A549 (cell line): ENCODE results near the gene MMP2. TPM values are rescaled to one million over a fixed set of nuclear protein-coding genes. Genes with fewer than 3 reads are reported as not detected.

Experiments
- ATAC-seq, 2 experiments: fragments of 200-7000 bp in 1 of 2; fragments of >200 bp in 1 of 2; cut with Nextera tagmentation in 1 of 2; cut with Tn5 transposase in 1 of 2; 3 replicates each; pipeline versions ENCODE4 v1.8.0 to v1.9.1; 2018 to 2020; ENCODE audit warnings: mild to moderate bottlenecking in 1 of 2, moderate library complexity in 1 of 2
- CTCF ChIA-PET: fragments of 300-600 bp; sonication (Branson Sonifier 250); formaldehyde crosslinking; extraction: SDS; loops from one replicate; lab custom pipeline; 2021; ENCODE audit warnings: antibody characterized with exemption, inconsistent platforms; lab: Yijun Ruan, JAX
- POLR2A ChIA-PET: fragments of 350-600 bp; formaldehyde crosslinking; extraction: SDS; loops from one replicate; lab custom pipeline; 2021; ENCODE audit warnings: antibody characterized with exemption, inconsistent platforms; lab: Yijun Ruan, JAX
- DNase-seq, 2 experiments: peaks; one replicate each; pipeline versions ENCODE4 v3.0.0 to v3.0.0-alpha.2; 2011 to 2016; ENCODE audit warnings: low read depth in 1 of 2, low spot score in 1 of 2
- FAIRE-seq: peaks from 2 replicates; lab custom pipeline; 2011; peaks lifted over from hg19 to GRCh38; lab: Jason Lieb, UNC
- H3K27ac ChIP-seq, 2 experiments: fragments of >200 bp; sonication (Bioruptor Twin); formaldehyde crosslinking; 3 replicates each; pipeline ENCODE4 v1.5.1; 2016 to 2017
- H3K4me1 ChIP-seq: fragments of >200 bp; sonication (Bioruptor Twin); formaldehyde crosslinking; 3 replicates; pipeline ENCODE4 v1.6.1; 2016
- H3K4me2 ChIP-seq: fragments of >200 bp; sonication (Bioruptor Twin); formaldehyde crosslinking; 3 replicates; pipeline ENCODE4 v1.6.1; 2016
- H3K4me3 ChIP-seq: fragments of >200 bp; sonication (Bioruptor Twin); formaldehyde crosslinking; 3 replicates; pipeline ENCODE4 v1.5.1; 2016
- H3K9me3 ChIP-seq: fragments of >200 bp; sonication (Bioruptor Twin); formaldehyde crosslinking; 3 replicates; pipeline ENCODE4 v1.6.1; 2016
- CEBPB ChIP-seq, 2 experiments: fragments of >200 bp in 1 of 2; sonication (Bioruptor Twin) in 1 of 2; formaldehyde crosslinking in 1 of 2; IDR thresholded peaks; 2 replicates each; pipeline ENCODE4 v1.6.1; 2012 to 2016
- FOSL2 ChIP-seq, 2 experiments: fragments of 450-650 bp in 1 of 2; fragments of >200 bp in 1 of 2; sonication (Bioruptor Twin) in 1 of 2; formaldehyde crosslinking; IDR thresholded peaks; 2 replicates each; pipeline versions ENCODE4 v1.5.0 to v1.6.1; 2016 to 2020; ENCODE audit warnings: mild to moderate bottlenecking in 1 of 2, moderate library complexity in 1 of 2
- GATA3 ChIP-seq: IDR thresholded peaks from 2 replicates; pipeline ENCODE4 v1.6.1; 2012; ENCODE audit warnings: borderline replicate concordance
- NFE2L2 ChIP-seq: fragments of 150-350 bp; conservative IDR thresholded peaks from 2 replicates; pipeline ENCODE4 v1.6.1; 2014; ENCODE audit warnings: low read length
- NPAS2 ChIP-seq: fragments of 250-450 bp; sonication (Bioruptor Pico); IDR thresholded peaks from 2 replicates; pipeline ENCODE4 v1.8.0; 2022; ENCODE audit warnings: mild to moderate bottlenecking, moderate library complexity, borderline replicate concordance
- POLR2AphosphoS2 ChIP-seq: conservative IDR thresholded peaks from 2 replicates; pipeline ENCODE4 v1.6.1; 2012; ENCODE audit warnings: low read length, improper control_type of control experiment, inconsistent platforms
- RARB ChIP-seq: fragments of 250-450 bp; sonication (Bioruptor Pico); IDR thresholded peaks from 2 replicates; pipeline ENCODE4 v1.8.0; 2021; ENCODE audit warnings: mild to moderate bottlenecking, moderate library complexity
- TFCP2L1 ChIP-seq: fragments of 250-450 bp; sonication (Bioruptor Pico); IDR thresholded peaks from 2 replicates; pipeline ENCODE4 v1.5.0; 2021; ENCODE audit warnings: mild to moderate bottlenecking
- ZFP36 ChIP-seq: fragments of 450-650 bp; IDR thresholded peaks from 2 replicates; pipeline ENCODE4 v1.6.1; 2014; ENCODE audit warnings: borderline replicate concordance; ENCODE audit not compliant: partially characterized antibody
- ZNF302 ChIP-seq: fragments of 250-450 bp; sonication (Bioruptor Pico); IDR thresholded peaks from 2 replicates; pipeline ENCODE4 v1.9.0; 2021; ENCODE audit warnings: inconsistent platforms, mild to moderate bottlenecking, moderate library complexity
- WGBS: methylation state at CpG from one replicate; pipeline ENCODE4 v1.1.6; 2017; ENCODE audit errors: missing lambda C conversion rate; 5-methylcytosine and 5-hydroxymethylcytosine counted together
- polyA plus RNA-seq, 4 experiments: library from polyadenylated mRNA; depleted of rRNA in 3 of 4; stranded (reverse); fragments of >200 nt; fragmentation: RNase III in 1 of 4; extraction: RNeasy Plus Mini Kit Qiagen cat#74134 plus additional on column Dnase treatment in 1 of 4; gene quantifications; 2 replicates in 3 of 4; 3 replicates in 1 of 4; pipeline ENCODE4 v1.2.3, GENCODE V29; 2011 to 2017
- TF ChIP-seq, protein P1 (sequence below): IDR thresholded peaks from 2 replicates; pipeline ENCODE4 v1.6.1; 2012; ENCODE audit warnings: low read depth, borderline replicate concordance
- TF ChIP-seq, protein P2 (sequence below): fragments of >200 bp; sonication (Bioruptor Twin); formaldehyde crosslinking; IDR thresholded peaks from 2 replicates; pipeline ENCODE4 v1.6.1; 2016
- TF ChIP-seq, protein P3 (sequence below): fragments of 250-450 bp; sonication (Bioruptor Pico); IDR thresholded peaks from 2 replicates; pipeline ENCODE4 v1.5.0; 2021; ENCODE audit warnings: mild to moderate bottlenecking, moderate library complexity, borderline replicate concordance

MMP2 gene
- polyA plus RNA-seq, 2 of the 4 experiments (the other 2 are of a cell fraction), result 11.5 to 11.8 TPM

DNA sequence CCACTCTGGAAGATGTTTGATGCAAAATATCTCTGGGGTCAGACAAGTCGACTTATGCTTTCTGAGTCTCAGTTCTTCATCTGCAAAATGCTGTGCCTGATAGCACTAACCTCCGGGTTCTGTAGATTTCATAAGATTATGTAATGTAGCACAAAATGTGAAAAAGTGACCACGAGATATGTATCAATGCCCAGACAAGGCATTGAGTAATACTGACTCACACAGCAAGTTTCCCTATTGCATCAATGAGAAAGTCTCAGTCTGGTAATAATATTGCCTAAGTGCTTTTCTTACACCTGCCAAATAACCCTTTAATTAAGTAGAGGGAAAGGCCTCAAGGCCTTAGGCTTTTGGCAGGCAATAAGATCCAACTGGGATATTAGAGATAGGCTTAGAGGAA is 41.4 kb upstream of the MMP2 start:
- Histone ChIP-seq H3K9me3 (no peaks in the 10 kb centered on the region), H3K4me3 (no peak overlapping the region), H3K27ac (no peak overlapping the region), H3K4me1 (no peaks in the 10 kb centered on the region), H3K4me2 (no peak overlapping the region)
- no peak for FAIRE-seq
- 0 out of 6 replicates have a peak, but pooled peaks of 1 of the 2 experiments have one; percentile 24 for ATAC-seq
- 0% methylated on average over 3 of the region's 3 CpGs for WGBS
- no peak for DNase-seq
- POLR2A ChIA-PET, result no interaction called here
- TF ChIP-seq CEBPB (IDR thresholded peaks at IDR 0.05) (0 out of 4 replicates have a peak, but pooled peaks of 1 of the 2 experiments have one; percentile 9), FOSL2 (IDR thresholded peaks at IDR 0.05) (no peak), FOSL2 (CRISPR knock-in tag; IDR thresholded peaks at IDR 0.05) (no peak)
- CTCF ChIA-PET, result no interaction called here

DNA sequence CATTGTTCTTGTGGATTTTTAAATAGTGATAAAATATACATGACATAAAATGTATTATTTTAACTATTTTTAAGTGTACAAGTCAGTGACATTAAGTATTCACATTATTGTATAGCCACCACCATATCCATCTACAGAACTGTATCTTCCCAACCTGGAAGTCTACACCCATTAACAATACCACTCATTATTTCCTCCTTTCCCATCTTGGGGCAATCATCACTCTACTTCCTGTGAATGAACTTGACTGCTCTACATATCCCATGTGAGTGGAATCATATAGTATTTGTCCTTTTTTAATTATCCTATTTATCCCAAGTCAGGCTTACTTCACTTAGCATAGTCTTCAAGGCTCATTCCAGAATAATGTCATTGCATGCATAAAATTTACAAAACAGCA is 40.7 kb upstream of the MMP2 start:
- no peak for TF ChIP-seq NPAS2 (CRISPR knock-in tag)
- TF ChIP-seq, all 56 proteins: peak for 0
- ChIA-PET CTCF (no interaction called here), POLR2A (no interaction called here)
- Histone ChIP-seq H3K9me3 (no peaks in the 10 kb centered on the region), H3K27ac (no peak overlapping the region), H3K4me2 (no peak overlapping the region), H3K4me1 (no peaks in the 10 kb centered on the region), H3K4me3 (no peak overlapping the region)
- FAIRE-seq (no peak), ATAC-seq (no peak), DNase-seq (no peak)

DNA sequence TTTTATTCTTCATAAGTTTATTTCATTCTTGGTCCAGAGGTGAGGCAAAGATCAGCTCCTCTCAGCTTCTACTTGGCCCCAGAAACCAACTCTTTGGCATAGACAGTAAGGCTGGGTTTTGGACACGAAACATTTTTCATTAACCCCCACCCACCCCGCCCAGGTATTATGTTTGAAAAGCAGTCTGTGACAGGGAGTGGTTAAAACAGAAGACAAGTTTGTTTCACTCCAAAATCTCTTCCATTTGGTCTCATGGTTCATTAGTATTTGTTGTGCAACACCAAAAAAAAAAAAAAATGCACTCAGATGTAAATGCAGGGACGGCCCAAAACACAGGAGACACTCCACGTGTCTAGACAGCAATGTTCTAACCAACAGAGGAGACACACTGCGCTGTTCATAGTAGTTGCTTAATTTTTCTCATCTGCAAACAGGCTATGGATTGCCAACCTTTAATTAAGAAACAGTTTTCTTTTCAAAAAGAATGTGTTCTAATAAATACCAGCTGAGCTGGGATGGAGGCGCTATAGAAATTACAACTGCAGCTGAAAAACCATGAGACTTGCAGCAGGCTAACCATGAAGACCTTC is 39.8 kb upstream of the MMP2 start:
- POLR2A ChIA-PET, result no interaction called here
- DNase-seq (no peak), FAIRE-seq (no peak), ATAC-seq (no peak)
- Histone ChIP-seq H3K4me2 (no peak overlapping the region), H3K9me3 (no peaks in the 10 kb centered on the region), H3K4me1 (no peaks in the 10 kb centered on the region), H3K27ac (no peak overlapping the region), H3K4me3 (no peak overlapping the region)
- CTCF ChIA-PET, result no interaction called here
- TF ChIP-seq ZFP36 (no peak), RARB (CRISPR knock-in tag) (no peak), GATA3 (no peak)
- TF ChIP-seq, protein P1, sequence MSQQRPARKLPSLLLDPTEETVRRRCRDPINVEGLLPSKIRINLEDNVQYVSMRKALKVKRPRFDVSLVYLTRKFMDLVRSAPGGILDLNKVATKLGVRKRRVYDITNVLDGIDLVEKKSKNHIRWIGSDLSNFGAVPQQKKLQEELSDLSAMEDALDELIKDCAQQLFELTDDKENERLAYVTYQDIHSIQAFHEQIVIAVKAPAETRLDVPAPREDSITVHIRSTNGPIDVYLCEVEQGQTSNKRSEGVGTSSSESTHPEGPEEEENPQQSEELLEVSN, result no peak
- TF ChIP-seq, protein P2, sequence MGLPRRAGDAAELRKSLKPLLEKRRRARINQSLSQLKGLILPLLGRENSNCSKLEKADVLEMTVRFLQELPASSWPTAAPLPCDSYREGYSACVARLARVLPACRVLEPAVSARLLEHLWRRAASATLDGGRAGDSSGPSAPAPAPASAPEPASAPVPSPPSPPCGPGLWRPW, result no peak
- WGBS, result 43% methylated on average over 6 of the region's 6 CpGs

DNA sequence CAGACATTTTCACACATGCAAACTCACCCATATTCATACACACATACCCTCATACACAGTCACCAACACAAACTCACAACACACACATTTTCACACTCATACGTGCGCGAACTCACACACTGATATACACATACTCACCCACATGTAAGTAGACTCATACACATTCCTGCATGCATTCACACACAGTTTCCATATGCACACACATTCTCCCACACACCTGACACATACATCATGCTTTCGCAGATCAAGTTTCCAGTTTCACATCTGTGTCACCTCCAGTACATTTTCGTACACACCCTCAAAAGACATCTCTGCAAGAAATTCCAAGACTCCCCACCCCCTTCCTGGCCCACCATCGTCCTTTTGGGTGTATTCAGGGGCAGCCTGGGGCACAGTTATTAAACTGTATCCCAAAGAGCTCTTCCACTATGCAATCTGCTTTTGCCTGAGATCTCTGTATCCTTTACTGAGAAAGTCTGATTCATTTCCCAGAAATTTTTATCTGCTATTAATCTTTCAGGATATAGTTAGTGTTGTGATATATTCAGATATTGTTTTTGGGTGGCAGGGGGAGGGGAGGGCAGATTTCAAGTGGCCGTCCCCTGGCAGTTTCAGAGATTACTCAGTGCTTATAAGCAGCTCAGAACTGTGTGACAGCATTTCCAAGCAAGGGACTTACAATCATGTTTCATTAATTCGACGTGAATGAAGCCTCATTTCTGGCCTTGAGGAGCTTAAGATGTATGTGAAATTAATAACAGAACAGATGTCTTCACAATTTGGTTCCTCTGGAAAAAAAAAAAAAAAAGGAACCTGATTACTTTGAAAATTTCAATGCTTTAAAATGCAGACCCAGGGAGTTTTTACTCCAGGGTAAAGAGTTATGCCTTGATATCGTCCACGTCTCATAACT is 35.3 kb upstream of the MMP2 start:
- Histone ChIP-seq H3K9me3 (no peaks in the 10 kb centered on the region), H3K4me1 (no peaks in the 10 kb centered on the region), H3K4me2 (no peak overlapping the region), H3K27ac (no peak overlapping the region), H3K4me3 (no peak overlapping the region)
- WGBS, result 38% methylated on average over 11 of the region's 11 CpGs
- TF ChIP-seq TFCP2L1 (CRISPR knock-in tag), result no peak
- no peak for TF ChIP-seq ZNF302 (CRISPR knock-in tag)
- TF ChIP-seq, protein P3, sequence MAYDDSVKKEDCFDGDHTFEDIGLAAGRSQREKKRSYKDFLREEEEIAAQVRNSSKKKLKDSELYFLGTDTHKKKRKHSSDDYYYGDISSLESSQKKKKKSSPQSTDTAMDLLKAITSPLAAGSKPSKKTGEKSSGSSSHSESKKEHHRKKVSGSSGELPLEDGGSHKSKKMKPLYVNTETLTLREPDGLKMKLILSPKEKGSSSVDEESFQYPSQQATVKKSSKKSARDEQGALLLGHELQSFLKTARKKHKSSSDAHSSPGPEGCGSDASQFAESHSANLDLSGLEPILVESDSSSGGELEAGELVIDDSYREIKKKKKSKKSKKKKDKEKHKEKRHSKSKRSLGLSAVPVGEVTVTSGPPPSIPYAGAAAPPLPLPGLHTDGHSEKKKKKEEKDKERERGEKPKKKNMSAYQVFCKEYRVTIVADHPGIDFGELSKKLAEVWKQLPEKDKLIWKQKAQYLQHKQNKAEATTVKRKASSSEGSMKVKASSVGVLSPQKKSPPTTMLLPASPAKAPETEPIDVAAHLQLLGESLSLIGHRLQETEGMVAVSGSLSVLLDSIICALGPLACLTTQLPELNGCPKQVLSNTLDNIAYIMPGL (CRISPR knock-in tag), result no peak
- no peak for TF ChIP-seq NFE2L2
- TF ChIP-seq POLR2AphosphoS2, result no peak
- FAIRE-seq (no peak), DNase-seq (no peak), ATAC-seq (no peak)
- ChIA-PET CTCF (interaction anchor here (1.7 to 1.8 kb wide), 2 partner anchors 21 to 260 kb away, joined by 6 to 9 read pairs; no protein-coding TSS in a partner anchor), POLR2A (no interaction called here)
